ELR (cell line): ENCODE measurements around the gene REPIN1.

ENCODE experiments used
- DNase-seq: peaks from one replicate; pipeline ENCODE4 v3.0.0-alpha.2; 2015; ENCODE audit warnings: low read depth

REPIN1 gene

GRCh38 chr7:150337179-150337578 is 31.4 kb upstream of the REPIN1 start:
- DNase-seq = no peak

- DNase-seq = no peak
Measured at GRCh38 chr7:150337659-150338081, 31.0 kb upstream of the REPIN1 start.

- no peak for DNase-seq
Measured at GRCh38 chr7:150338166-150338829, 30.3 kb upstream of the REPIN1 start.

- no peak for DNase-seq
Measured at GRCh38 chr7:150339409-150339809, 29.2 kb upstream of the REPIN1 start.

GRCh38 chr7:150340024-150340749 is 28.4 kb upstream of the REPIN1 start:
- no peak for DNase-seq

- DNase-seq = no peak
Measured at GRCh38 chr7:150340875-150341262, 27.8 kb upstream of the REPIN1 start.

GRCh38 chr7:150341263-150342120 is 27.1 kb upstream of the REPIN1 start, which contains the start of gene RARRES2:
Gene RARRES2 (minus strand): TSS chr7:150341629. CDS start chr7:150340609, 1,020 bp downstream.
- DNase-seq = no peak

GRCh38 chr7:150342121-150342408 is 26.6 kb upstream of the REPIN1 start:
- no peak for DNase-seq

- DNase-seq = no peak
Measured at GRCh38 chr7:150343225-150343624, 25.4 kb upstream of the REPIN1 start.

GRCh38 chr7:150344299-150344698 is 24.3 kb upstream of the REPIN1 start:
- no peak for DNase-seq

- DNase-seq = no peak
Measured at GRCh38 chr7:150345012-150345411, 23.6 kb upstream of the REPIN1 start.

GRCh38 chr7:150346922-150347321 is 21.7 kb upstream of the REPIN1 start:
- DNase-seq = no peak

- no peak for DNase-seq
Measured at GRCh38 chr7:150351587-150352194, 16.9 kb upstream of the REPIN1 start.

- DNase-seq = no peak
Measured at GRCh38 chr7:150355666-150356059, 13.0 kb upstream of the REPIN1 start.

- peak; percentile 49 for DNase-seq
Measured at GRCh38 chr7:150356265-150356897, 12.2 kb upstream of the REPIN1 start.

- no peak for DNase-seq
Measured at GRCh38 chr7:150357270-150357669, 11.4 kb upstream of the REPIN1 start.

- no peak for DNase-seq
Measured at GRCh38 chr7:150357771-150358427, 10.7 kb upstream of the REPIN1 start.

GRCh38 chr7:150358433-150358832 is 10.2 kb upstream of the REPIN1 start:
- DNase-seq = no peak

- DNase-seq = no peak
Measured at GRCh38 chr7:150358988-150359621, 9.5 kb upstream of the REPIN1 start.

- no peak for DNase-seq
Measured at GRCh38 chr7:150359622-150360362, 8.8 kb upstream of the REPIN1 start.
